AG04450 (cell line): ENCODE data around the gene ELAVL3. TPM values are rescaled to one million over a fixed set of nuclear protein-coding genes. Genes with fewer than 3 reads are reported as not detected.

ENCODE experiments used
- CTCF ChIA-PET: fragments of 300-600, 350-600 bp; formaldehyde crosslinking; extraction: SDS; loops from one replicate; lab custom pipeline; 2022; ENCODE audit warnings: antibody characterized with exemption, inconsistent platforms; lab: Charles Lee
- POLR2A ChIA-PET: fragments of 350-600 bp; formaldehyde crosslinking; extraction: SDS; loops from one replicate; lab custom pipeline; 2021; ENCODE audit warnings: antibody characterized with exemption, inconsistent platforms; lab: Yijun Ruan, JAX
- DNase-seq: peaks from one replicate; pipeline ENCODE4 v3.0.0-alpha.2; 2011; ENCODE audit warnings: low read depth, low spot score
- H3K27ac ChIP-seq: one replicate; pipeline ENCODE4 v1.5.1; 2012; ENCODE audit warnings: low read depth, low read length, control low read depth
- H3K27me3 ChIP-seq: one replicate; pipeline ENCODE4 v1.6.0; 2012; ENCODE audit warnings: low read length; ENCODE audit not compliant: control insufficient read depth, insufficient read depth
- H3K4me3 ChIP-seq: 2 replicates; pipeline ENCODE4 v1.5.1; 2011; ENCODE audit warnings: mild to moderate bottlenecking, low read depth, low read length, control low read depth
- H3K9me3 ChIP-seq: 2 replicates; pipeline ENCODE4 v1.5.1; 2012; ENCODE audit warnings: low read length; ENCODE audit not compliant: control insufficient read depth, insufficient read depth
- polyA plus RNA-seq: library from polyadenylated mRNA; depleted of rRNA; stranded (reverse); fragments of >200 nt; gene quantifications from 2 replicates; pipeline ENCODE4 v1.2.3, GENCODE V29; 2011
- TF ChIP-seq, protein P1 (sequence below): IDR thresholded peaks from 2 replicates; pipeline ENCODE4 v1.5.1; 2011; ENCODE audit warnings: low read depth, low read length, control low read depth, inconsistent platforms

The ELAVL3 gene
- polyA plus RNA-seq, 1 experiment, result not detected

GRCh38 chr19:11425719-11426457 lies 55.0 kb downstream of the ELAVL3 start:
- Histone ChIP-seq H3K4me3 (no peak overlapping the region), H3K27me3 (peaks cover 33% of the 10 kb centered on the region), H3K9me3 (peaks cover 23% of the 10 kb centered on the region; the same call in 1 of the 2 replicates), H3K27ac (no peak overlapping the region)
- DNase-seq, result no peak
- CTCF ChIA-PET, result interaction anchor here (0.9 kb wide), 1 partner anchor 10 kb away, joined by 3 read pairs; the partner anchor contains the start of gene PRKCSH
- POLR2A ChIA-PET, result no interaction called here
- TF ChIP-seq, protein P1, sequence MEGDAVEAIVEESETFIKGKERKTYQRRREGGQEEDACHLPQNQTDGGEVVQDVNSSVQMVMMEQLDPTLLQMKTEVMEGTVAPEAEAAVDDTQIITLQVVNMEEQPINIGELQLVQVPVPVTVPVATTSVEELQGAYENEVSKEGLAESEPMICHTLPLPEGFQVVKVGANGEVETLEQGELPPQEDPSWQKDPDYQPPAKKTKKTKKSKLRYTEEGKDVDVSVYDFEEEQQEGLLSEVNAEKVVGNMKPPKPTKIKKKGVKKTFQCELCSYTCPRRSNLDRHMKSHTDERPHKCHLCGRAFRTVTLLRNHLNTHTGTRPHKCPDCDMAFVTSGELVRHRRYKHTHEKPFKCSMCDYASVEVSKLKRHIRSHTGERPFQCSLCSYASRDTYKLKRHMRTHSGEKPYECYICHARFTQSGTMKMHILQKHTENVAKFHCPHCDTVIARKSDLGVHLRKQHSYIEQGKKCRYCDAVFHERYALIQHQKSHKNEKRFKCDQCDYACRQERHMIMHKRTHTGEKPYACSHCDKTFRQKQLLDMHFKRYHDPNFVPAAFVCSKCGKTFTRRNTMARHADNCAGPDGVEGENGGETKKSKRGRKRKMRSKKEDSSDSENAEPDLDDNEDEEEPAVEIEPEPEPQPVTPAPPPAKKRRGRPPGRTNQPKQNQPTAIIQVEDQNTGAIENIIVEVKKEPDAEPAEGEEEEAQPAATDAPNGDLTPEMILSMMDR, result no peak

GRCh38 chr19:11423791-11424181 lies 57.1 kb downstream of the ELAVL3 start:
- Histone ChIP-seq H3K27ac (no peak overlapping the region), H3K9me3 (peaks cover 23% of the 10 kb centered on the region; the same call in 1 of the 2 replicates), H3K4me3 (no peak overlapping the region), H3K27me3 (peaks cover 49% of the 10 kb centered on the region)
- ChIA-PET CTCF (interaction anchor here (1.1 kb wide), 1 partner anchor 41 kb away, joined by 3 read pairs; no protein-coding TSS in a partner anchor), POLR2A (interaction anchor here (0.7 to 0.9 kb wide), 2 partner anchors 8 to 143 kb away, joined by 3 to 4 read pairs; no protein-coding TSS in a partner anchor)
- DNase-seq, result no peak
- TF ChIP-seq, protein P1, result no peak

DNA sequence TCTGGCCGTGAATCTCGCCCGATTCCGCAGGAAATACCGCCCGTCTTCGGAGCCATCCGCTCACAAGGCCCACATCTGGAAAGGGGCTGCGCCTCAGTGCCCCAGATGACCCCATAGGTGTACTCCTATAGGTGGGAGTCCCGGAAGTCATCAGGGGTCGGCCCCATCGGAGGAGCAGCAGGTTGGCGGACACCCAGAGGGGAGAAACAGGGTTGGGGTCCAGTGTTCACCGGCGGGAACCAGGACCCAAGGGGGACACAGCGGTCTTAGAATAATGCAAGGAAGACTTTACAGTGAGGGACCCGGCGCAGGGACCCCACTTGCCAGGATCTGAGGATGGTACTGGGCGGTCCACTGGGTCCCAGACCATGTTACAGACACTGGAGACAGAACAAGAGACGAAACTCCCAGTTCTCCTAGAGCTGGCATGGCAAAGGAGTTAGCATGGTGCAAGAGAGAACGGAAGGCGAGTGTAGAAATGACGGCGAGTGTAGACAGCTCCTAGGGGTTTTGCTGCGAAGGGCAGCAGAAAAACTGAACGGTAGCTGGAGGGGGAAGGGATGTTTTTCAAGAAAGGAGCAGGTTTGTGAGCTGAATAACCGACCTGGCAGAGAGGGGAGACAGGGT lies 57.6 kb downstream of the ELAVL3 start:
- CTCF ChIA-PET, result interaction anchor here (1.1 kb wide), 1 partner anchor 40 kb away, joined by 3 read pairs; no protein-coding TSS in a partner anchor
- POLR2A ChIA-PET, result interaction anchor here (0.6 to 0.9 kb wide), 3 partner anchors 8 to 129 kb away, joined by 3 to 4 read pairs (median 3); partner anchors contain the start of gene SWSAP1
- H3K9me3 ChIP-seq, result peaks cover 23% of the 10 kb centered on the region; the same call in 1 of the 2 replicates

DNA sequence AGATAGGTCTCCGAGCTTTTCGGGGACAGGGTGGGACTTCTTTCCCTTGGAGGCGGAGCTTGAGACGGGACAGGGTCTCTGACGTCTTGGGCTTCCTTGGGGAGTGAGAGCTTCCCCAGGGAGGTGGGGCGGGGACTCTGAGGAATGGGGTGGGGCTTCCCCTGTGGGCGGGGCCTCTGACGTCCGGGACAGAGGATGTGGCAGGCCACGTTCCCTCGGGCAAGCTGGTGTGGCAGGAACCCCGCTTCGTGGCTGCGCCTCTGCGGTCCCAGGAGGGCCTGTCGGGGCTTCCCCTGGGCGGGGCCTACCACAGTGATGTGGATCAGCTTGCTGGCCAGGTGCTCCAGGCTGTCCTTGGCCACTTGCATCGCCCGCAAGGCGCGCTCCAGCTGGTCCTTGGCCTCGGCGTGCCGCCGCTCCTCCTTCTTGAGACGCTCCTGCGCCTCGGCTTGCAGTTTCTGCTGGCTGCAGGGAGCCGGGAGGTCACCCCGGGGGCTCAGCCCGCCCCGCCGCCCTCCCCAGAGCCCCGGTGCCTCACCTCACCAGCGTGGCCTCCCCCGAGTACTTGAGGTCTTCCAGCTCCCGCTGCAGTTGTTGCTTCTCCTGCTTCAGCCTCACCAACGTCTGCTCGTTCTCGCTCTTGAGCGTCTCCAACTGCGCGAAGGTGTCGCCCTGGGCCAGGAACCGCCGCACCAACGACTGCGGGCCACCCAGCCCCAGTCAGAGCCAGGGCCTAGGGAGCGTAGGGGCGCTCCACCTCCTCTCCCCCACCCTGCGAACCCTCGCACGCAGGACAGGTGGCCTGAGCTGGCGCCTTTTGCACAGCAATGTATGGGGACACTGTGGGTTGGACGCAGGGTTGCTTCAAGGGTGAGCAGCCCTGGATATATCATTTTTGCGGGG lies 58.4 kb downstream of the ELAVL3 start:
- Histone ChIP-seq H3K27me3 (peaks cover 60% of the 10 kb centered on the region), H3K9me3 (peaks cover 23% of the 10 kb centered on the region; the same call in 1 of the 2 replicates), H3K27ac (no peak overlapping the region), H3K4me3 (0 out of 2 replicates have a peak overlapping the region, but pooled peaks have one; percentile 20)
- DNase-seq, result no peak
- POLR2A ChIA-PET, result interaction anchor here (0.5 to 0.6 kb wide), 2 partner anchors 48 to 105 kb away, joined by 3 to 5 read pairs; partner anchors contain the start of gene SWSAP1
- CTCF ChIA-PET, result interaction anchor here (0.6 to 1.9 kb wide), 3 partner anchors 12 to 128 kb away, joined by 3 to 9 read pairs (median 9); partner anchors contain the start of genes ODAD3 and PRKCSH
- TF ChIP-seq, protein P1, result no peak

More for the DNA sequence above, 57.6 kb downstream of the ELAVL3 start:
- TF ChIP-seq, protein P1, result no peak
- Histone ChIP-seq H3K27ac (no peak overlapping the region), H3K4me3 (no peak overlapping the region), H3K27me3 (peaks cover 54% of the 10 kb centered on the region)
- DNase-seq, result no peak
